ENCODE results near the gene LIPJ.

Gene LIPJ

DNA sequence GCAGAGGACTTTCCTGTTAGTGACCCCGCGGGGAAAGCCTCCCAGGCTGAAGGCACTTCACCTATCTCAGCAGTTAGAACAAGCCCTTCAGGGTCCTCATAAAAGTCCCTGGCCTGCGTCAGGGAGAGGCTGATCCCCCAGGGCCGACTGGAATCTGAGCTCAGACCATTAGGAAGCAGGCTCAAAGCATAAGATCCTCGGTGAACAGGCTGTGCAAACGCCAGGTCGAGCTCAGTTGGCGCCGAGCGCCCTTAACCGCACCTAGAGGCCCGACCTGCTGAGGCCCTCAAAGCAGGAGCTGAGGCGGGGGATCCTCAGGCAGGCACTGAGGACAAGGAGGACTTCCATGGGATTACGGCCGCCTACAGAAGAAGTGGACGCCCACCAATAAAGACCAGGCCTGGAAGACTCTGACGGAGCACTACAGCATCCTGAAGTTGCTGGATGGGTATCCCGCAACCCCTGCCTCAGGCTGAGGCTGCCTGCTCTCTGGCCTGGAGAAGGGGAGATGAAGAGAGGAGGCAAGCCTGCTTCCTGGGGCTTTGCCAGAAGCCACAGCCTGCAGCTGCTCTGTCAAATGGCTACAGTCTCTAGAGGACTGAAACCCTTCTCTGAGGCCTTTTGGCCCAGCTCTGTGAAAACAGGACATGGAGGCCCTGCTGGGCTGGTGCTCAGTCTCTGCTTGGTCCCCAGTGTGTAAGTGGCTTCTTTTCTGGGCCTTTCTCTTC lies 29.9 kb downstream of the LIPJ start:
- H3K4me1 Mint-ChIP-seq = no peaks in the 10 kb centered on the region
- no peak overlapping the region for H3K4me3 Mint-ChIP-seq
- DNase-seq (ENCODE audit: low spot score in 2 of 2) (no peak), ATAC-seq (replicated peaks; ENCODE audit: extremely low read depth, poor library complexity, severe bottlenecking) (no peak)
- peaks cover 4% of the 10 kb centered on the region for H3K27me3 Mint-ChIP-seq
- H3K27ac Mint-ChIP-seq (ENCODE audit: low read depth) = no peak overlapping the region
- H3K36me3 Mint-ChIP-seq (ENCODE audit: insufficient read depth) = no peaks in the 10 kb centered on the region
- H3K9me3 Mint-ChIP-seq = no peaks in the 10 kb centered on the region

- Mint-ChIP-seq H3K4me3 (no peak overlapping the region), H3K36me3 (ENCODE audit: insufficient read depth) (no peaks in the 10 kb centered on the region), H3K9me3 (no peaks in the 10 kb centered on the region), H3K4me1 (no peaks in the 10 kb centered on the region), H3K27me3 (no peaks in the 10 kb centered on the region), H3K27ac (ENCODE audit: low read depth) (no peak overlapping the region)
- DNase-seq (ENCODE audit: low spot score in 2 of 2) (no peak), ATAC-seq (replicated peaks; ENCODE audit: extremely low read depth, poor library complexity, severe bottlenecking) (no peak)
These were observed 31.3 kb downstream of the LIPJ start for GRCh38 chr10:88617772-88618300.

GRCh38 chr10:88618496-88618895 lies 31.9 kb downstream of the LIPJ start:
- H3K9me3 Mint-ChIP-seq = no peaks in the 10 kb centered on the region
- ATAC-seq (replicated peaks; ENCODE audit: extremely low read depth, poor library complexity, severe bottlenecking) = no peak
- H3K27me3 Mint-ChIP-seq = no peaks in the 10 kb centered on the region
- H3K36me3 Mint-ChIP-seq (ENCODE audit: insufficient read depth) = no peaks in the 10 kb centered on the region
- H3K4me3 Mint-ChIP-seq = no peak overlapping the region
- H3K27ac Mint-ChIP-seq (ENCODE audit: low read depth) = no peak overlapping the region
- H3K4me1 Mint-ChIP-seq = no peaks in the 10 kb centered on the region
- no peak for DNase-seq (ENCODE audit: low spot score in 2 of 2)

DNA sequence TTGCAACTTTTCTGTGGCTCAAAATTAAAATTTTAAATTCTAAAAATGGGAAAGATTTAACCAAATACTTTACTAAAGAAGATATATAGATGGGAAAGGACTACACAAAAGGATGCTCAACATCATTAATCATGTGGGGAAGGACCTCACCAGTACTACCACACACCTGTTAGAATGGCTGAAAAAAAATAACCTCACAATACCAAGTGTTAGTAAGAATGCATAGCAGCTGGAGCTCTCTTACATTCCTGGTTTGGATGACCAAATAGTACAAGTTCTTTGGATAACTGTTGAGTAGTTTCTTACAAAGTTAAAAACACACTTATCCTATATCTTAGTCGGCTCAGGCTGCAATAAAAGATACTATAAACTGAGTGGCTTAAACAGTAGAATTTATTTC lies 33.9 kb downstream of the LIPJ start:
- H3K4me3 Mint-ChIP-seq = no peak overlapping the region
- no peak overlapping the region for H3K27ac Mint-ChIP-seq (ENCODE audit: low read depth)
- no peak for DNase-seq (ENCODE audit: low spot score in 2 of 2)
- H3K36me3 Mint-ChIP-seq (ENCODE audit: insufficient read depth) = no peaks in the 10 kb centered on the region
- H3K4me1 Mint-ChIP-seq = no peaks in the 10 kb centered on the region
- H3K27me3 Mint-ChIP-seq = no peaks in the 10 kb centered on the region
- H3K9me3 Mint-ChIP-seq = no peaks in the 10 kb centered on the region
- no peak for ATAC-seq (replicated peaks; ENCODE audit: extremely low read depth, poor library complexity, severe bottlenecking)

DNA sequence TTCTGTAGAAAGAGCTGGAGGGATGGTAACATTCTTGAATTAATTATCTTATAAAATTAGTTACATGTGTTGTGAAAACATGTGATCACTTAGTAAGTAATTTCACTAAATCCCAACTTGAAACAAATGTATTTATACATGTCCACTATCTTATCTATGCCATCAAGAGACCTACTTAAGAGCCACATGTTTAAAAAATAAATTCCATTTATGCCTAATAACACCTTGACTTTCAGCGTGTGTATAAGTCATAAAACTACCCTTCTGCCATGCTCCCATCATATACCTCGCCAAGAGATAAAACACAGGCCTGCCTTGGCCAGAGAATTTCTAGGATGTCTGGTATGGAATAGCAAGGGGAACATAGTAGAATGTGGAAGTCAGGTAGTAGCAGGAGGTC lies 37.3 kb downstream of the LIPJ start:
- Mint-ChIP-seq H3K4me3 (no peak overlapping the region), H3K27me3 (no peaks in the 10 kb centered on the region), H3K27ac (ENCODE audit: low read depth) (no peak overlapping the region), H3K36me3 (ENCODE audit: insufficient read depth) (no peaks in the 10 kb centered on the region), H3K4me1 (no peaks in the 10 kb centered on the region), H3K9me3 (no peaks in the 10 kb centered on the region)
- ATAC-seq (replicated peaks; ENCODE audit: extremely low read depth, poor library complexity, severe bottlenecking) (no peak), DNase-seq (ENCODE audit: low spot score in 2 of 2) (no peak)

- H3K27me3 Mint-ChIP-seq = no peaks in the 10 kb centered on the region
- no peak overlapping the region for H3K27ac Mint-ChIP-seq (ENCODE audit: low read depth)
- H3K4me1 Mint-ChIP-seq = no peaks in the 10 kb centered on the region
- DNase-seq (ENCODE audit: low spot score in 2 of 2) (no peak), ATAC-seq (replicated peaks; ENCODE audit: extremely low read depth, poor library complexity, severe bottlenecking) (no peak)
- no peaks in the 10 kb centered on the region for H3K36me3 Mint-ChIP-seq (ENCODE audit: insufficient read depth)
- H3K4me3 Mint-ChIP-seq = no peak overlapping the region
- H3K9me3 Mint-ChIP-seq = no peaks in the 10 kb centered on the region
These were observed 38.3 kb downstream of the LIPJ start for GRCh38 chr10:88624840-88625239.

- H3K9me3 Mint-ChIP-seq = no peaks in the 10 kb centered on the region
- no peak overlapping the region for H3K4me3 Mint-ChIP-seq
- H3K4me1 Mint-ChIP-seq = no peaks in the 10 kb centered on the region
- no peaks in the 10 kb centered on the region for H3K36me3 Mint-ChIP-seq (ENCODE audit: insufficient read depth)
- H3K27ac Mint-ChIP-seq (ENCODE audit: low read depth) = no peak overlapping the region
- H3K27me3 Mint-ChIP-seq = peaks cover 39% of the 10 kb centered on the region
- ATAC-seq (replicated peaks; ENCODE audit: extremely low read depth, poor library complexity, severe bottlenecking) (no peak), DNase-seq (ENCODE audit: low spot score in 2 of 2) (no peak)
These were observed 53.6 kb downstream of the LIPJ start for GRCh38 chr10:88640186-88640585.

GRCh38 chr10:88642209-88642608 lies 55.6 kb downstream of the LIPJ start:
- no peaks in the 10 kb centered on the region for H3K9me3 Mint-ChIP-seq
- no peak for ATAC-seq (replicated peaks; ENCODE audit: extremely low read depth, poor library complexity, severe bottlenecking)

GRCh38 chr10:88642963-88643362 lies 56.4 kb downstream of the LIPJ start:
- no peak for ATAC-seq (replicated peaks; ENCODE audit: extremely low read depth, poor library complexity, severe bottlenecking)
- peaks cover 11% of the 10 kb centered on the region for H3K27me3 Mint-ChIP-seq
- no peak overlapping the region for H3K4me3 Mint-ChIP-seq

More at GRCh38 chr10:88642209-88642608, 55.6 kb downstream of the LIPJ start:
- Mint-ChIP-seq H3K27ac (ENCODE audit: low read depth) (no peak overlapping the region), H3K4me1 (no peaks in the 10 kb centered on the region), H3K27me3 (peaks cover 18% of the 10 kb centered on the region), H3K4me3 (no peak overlapping the region), H3K36me3 (ENCODE audit: insufficient read depth) (no peaks in the 10 kb centered on the region)
- no peak for DNase-seq (ENCODE audit: low spot score in 2 of 2)

DNA sequence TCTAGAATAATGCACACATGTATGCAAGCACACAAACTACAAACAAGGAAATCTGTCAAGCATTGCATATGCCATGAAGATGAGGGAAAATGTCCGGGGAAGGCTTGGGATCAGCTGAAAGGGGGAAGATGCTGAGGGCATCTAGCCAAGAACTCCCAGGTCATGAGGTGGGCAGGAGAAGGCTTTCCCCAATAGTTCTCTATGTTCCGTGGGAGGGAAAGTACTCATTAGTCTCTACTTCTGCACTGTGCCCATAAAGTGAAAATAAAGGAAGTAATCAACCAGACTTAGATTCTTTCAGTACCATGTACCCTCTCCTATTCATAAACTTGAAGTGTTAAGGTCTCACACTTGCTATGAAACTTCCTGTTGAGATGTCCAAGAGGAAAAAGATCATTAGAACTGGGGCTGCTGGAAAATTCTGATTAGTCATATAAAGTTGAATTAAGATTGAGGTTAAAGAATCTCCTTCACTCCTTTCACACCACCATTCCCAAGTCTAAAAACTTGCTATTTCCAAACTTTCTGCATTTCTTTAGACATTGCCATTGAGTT lies 60.6 kb downstream of the LIPJ start:
- H3K4me1 Mint-ChIP-seq = no peaks in the 10 kb centered on the region
- DNase-seq (ENCODE audit: low spot score in 2 of 2) (no peak), ATAC-seq (replicated peaks; ENCODE audit: extremely low read depth, poor library complexity, severe bottlenecking) (no peak)
- H3K27me3 Mint-ChIP-seq = no peaks in the 10 kb centered on the region
- H3K36me3 Mint-ChIP-seq (ENCODE audit: insufficient read depth) = no peaks in the 10 kb centered on the region
- no peak overlapping the region for H3K4me3 Mint-ChIP-seq
- no peak overlapping the region for H3K27ac Mint-ChIP-seq (ENCODE audit: low read depth)
- H3K9me3 Mint-ChIP-seq = no peaks in the 10 kb centered on the region

More at GRCh38 chr10:88642963-88643362, 56.4 kb downstream of the LIPJ start:
- DNase-seq (ENCODE audit: low spot score in 2 of 2) = no peak
- no peaks in the 10 kb centered on the region for H3K9me3 Mint-ChIP-seq
- no peaks in the 10 kb centered on the region for H3K36me3 Mint-ChIP-seq (ENCODE audit: insufficient read depth)
- H3K27ac Mint-ChIP-seq (ENCODE audit: low read depth) = no peak overlapping the region
- H3K4me1 Mint-ChIP-seq = no peaks in the 10 kb centered on the region

- no peak for DNase-seq (ENCODE audit: low spot score in 2 of 2)
- no peak for ATAC-seq (replicated peaks; ENCODE audit: extremely low read depth, poor library complexity, severe bottlenecking)
- H3K27me3 Mint-ChIP-seq = no peaks in the 10 kb centered on the region
- H3K9me3 Mint-ChIP-seq = no peaks in the 10 kb centered on the region
- no peaks in the 10 kb centered on the region for H3K4me1 Mint-ChIP-seq
- H3K36me3 Mint-ChIP-seq (ENCODE audit: insufficient read depth) = no peaks in the 10 kb centered on the region
- H3K4me3 Mint-ChIP-seq = no peak overlapping the region
- H3K27ac Mint-ChIP-seq (ENCODE audit: low read depth) = no peak overlapping the region
These were observed 64.6 kb downstream of the LIPJ start for GRCh38 chr10:88651101-88651551.

GRCh38 chr10:88652616-88653015 lies 66.1 kb downstream of the LIPJ start:
- Mint-ChIP-seq H3K27me3 (no peaks in the 10 kb centered on the region), H3K36me3 (ENCODE audit: insufficient read depth) (no peaks in the 10 kb centered on the region), H3K27ac (ENCODE audit: low read depth) (no peak overlapping the region), H3K9me3 (no peaks in the 10 kb centered on the region), H3K4me3 (no peak overlapping the region), H3K4me1 (no peaks in the 10 kb centered on the region)
- ATAC-seq (replicated peaks; ENCODE audit: extremely low read depth, poor library complexity, severe bottlenecking) (no peak), DNase-seq (ENCODE audit: low spot score in 2 of 2) (no peak)
